Posterior vena cava (tissue), 2 donors: ENCODE data around the gene HAVCR2. TPM values are rescaled to one million over a fixed set of nuclear protein-coding genes. Genes with fewer than 3 reads are reported as not detected.

Source experiments
- DNase-seq: peaks from one replicate; pipeline ENCODE4 v3.0.0-alpha.2; 2020; ENCODE audit warnings: low spot score
- intact Hi-C, 2 donors: fragments of 100-400 bp; cut with DNase I; formaldehyde crosslinking; loops; one replicate each; pipeline versions ENCODE4 v1.14.1 to v1.14.2; 2022 to 2023
- long read RNA-seq, 2 donors: library from polyadenylated mRNA; unstranded; transcript quantifications; one replicate each; pipeline ENCODE4 v2.0.0, GENCODE V29; 2020 to 2021
- total RNA-seq, 2 donors: library from RNA; stranded (reverse); fragmentation: NEBNext Ultra II Directional; extraction: Animal tissue kit (Norgen Biotek cat#: 25700); gene quantifications; one replicate each; pipeline ENCODE4 v1.2.1, GENCODE V29; 2021
- donor health status: DM: yes; HTN: yes; CAD: no.
- donor health status: DM: yes; HTN: yes; CAD: no.

The HAVCR2 gene
- 10 to 100 TPM in 1 of 2 donors, 1 to 10 TPM in 1; 8.4 to 16.1 TPM for total RNA-seq
- long read RNA-seq, donor 1, partial matches to known transcripts = 1 of 6 reads
- long read RNA-seq, donor 1, other reads (novel, unspliced or antisense) = 2 of 6 reads
- long read RNA-seq, donor 2, transcript HAVCR2-201 (7 exons, 2,907 nt) = major isoform, 6 of 8 reads
- long read RNA-seq, donor 2, partial matches to known transcripts = 1 of 8 reads
- long read RNA-seq, donor 2, other reads (novel, unspliced or antisense) = 1 of 8 reads

GRCh38 chr5:157108976-157109375 is at the start of gene HAVCR2:
HAVCR2 (minus strand) TSS chr5:157109044; CDS start chr5:157108983, 61 bp downstream.
- no peak for DNase-seq
- intact Hi-C loops = no loop called here

- intact Hi-C loops = no loop called here
- DNase-seq = no peak
These were observed 48.5 kb upstream of the HAVCR2 start for GRCh38 chr5:157157293-157157891.

- no peak for DNase-seq
- intact Hi-C loops = no loop called here
These were observed 46.5 kb upstream of the HAVCR2 start for GRCh38 chr5:157155297-157155696.

- DNase-seq = no peak
- intact Hi-C loops = no loop called here
These were observed 42.2 kb upstream of the HAVCR2 start for GRCh38 chr5:157150995-157151394.

GRCh38 chr5:157148734-157149615 is 40.1 kb upstream of the HAVCR2 start:
- intact Hi-C loops = loop anchor here in 1 of 2 donors (2.0 kb wide), 1 partner anchor 34 kb away; no protein-coding TSS in a partner anchor
- no peak for DNase-seq

- intact Hi-C loops = no loop called here
- DNase-seq = peak; percentile 85
These were observed 34.5 kb upstream of the HAVCR2 start for GRCh38 chr5:157143127-157143971.

GRCh38 chr5:157142317-157143126 is 33.7 kb upstream of the HAVCR2 start, which contains the start of gene MED7:
MED7 (minus strand) TSS chr5:157142865; CDS start chr5:157139431, 3,434 bp downstream.
- intact Hi-C loops = no loop called here

GRCh38 chr5:157137691-157138090 is 28.8 kb upstream of the HAVCR2 start:
- intact Hi-C loops = no loop called here
- DNase-seq = no peak

More at GRCh38 chr5:157142317-157143126, 33.7 kb upstream of the HAVCR2 start, which contains the start of gene MED7:
- peak; percentile 96 for DNase-seq

- intact Hi-C loops = no loop called here
- no peak for DNase-seq
These were observed 23.4 kb upstream of the HAVCR2 start for GRCh38 chr5:157132281-157132612.

- DNase-seq = no peak
- intact Hi-C loops = no loop called here
These were observed 22.1 kb upstream of the HAVCR2 start for GRCh38 chr5:157130925-157131324.

- intact Hi-C loops = no loop called here
- DNase-seq = no peak
These were observed 12.9 kb upstream of the HAVCR2 start for GRCh38 chr5:157121709-157122108.

- DNase-seq = no peak
These were observed 11.3 kb upstream of the HAVCR2 start for GRCh38 chr5:157120102-157120501.

GRCh38 chr5:157116483-157116954 is 7.7 kb upstream of the HAVCR2 start:
- no peak for DNase-seq
- intact Hi-C loops = no loop called here

More at GRCh38 chr5:157120102-157120501, 11.3 kb upstream of the HAVCR2 start:
- intact Hi-C loops = no loop called here

GRCh38 chr5:157115502-157115901 is 6.7 kb upstream of the HAVCR2 start:
- intact Hi-C loops = loop anchor here in 1 of 2 donors (2.0 kb wide), 1 partner anchor 33 kb away; no protein-coding TSS in a partner anchor

GRCh38 chr5:157115012-157115411 is 6.2 kb upstream of the HAVCR2 start:
- DNase-seq = no peak
- intact Hi-C loops = loop anchor here in 1 of 2 donors (2.0 kb wide), 1 partner anchor 34 kb away; no protein-coding TSS in a partner anchor

More at GRCh38 chr5:157115502-157115901, 6.7 kb upstream of the HAVCR2 start:
- no peak for DNase-seq

- DNase-seq = no peak
These were observed 4.2 kb upstream of the HAVCR2 start for GRCh38 chr5:157113002-157113401.

GRCh38 chr5:157109744-157110143 is 900 bp upstream of the HAVCR2 start:
- intact Hi-C loops = no loop called here
- DNase-seq = no peak

More at GRCh38 chr5:157113002-157113401, 4.2 kb upstream of the HAVCR2 start:
- intact Hi-C loops = no loop called here

- DNase-seq = no peak
- intact Hi-C loops = no loop called here
These were observed 1.3 kb downstream of the HAVCR2 start for GRCh38 chr5:157107508-157107907.
